ENCODE data around the gene NFAM1.

Gene NFAM1

DNA sequence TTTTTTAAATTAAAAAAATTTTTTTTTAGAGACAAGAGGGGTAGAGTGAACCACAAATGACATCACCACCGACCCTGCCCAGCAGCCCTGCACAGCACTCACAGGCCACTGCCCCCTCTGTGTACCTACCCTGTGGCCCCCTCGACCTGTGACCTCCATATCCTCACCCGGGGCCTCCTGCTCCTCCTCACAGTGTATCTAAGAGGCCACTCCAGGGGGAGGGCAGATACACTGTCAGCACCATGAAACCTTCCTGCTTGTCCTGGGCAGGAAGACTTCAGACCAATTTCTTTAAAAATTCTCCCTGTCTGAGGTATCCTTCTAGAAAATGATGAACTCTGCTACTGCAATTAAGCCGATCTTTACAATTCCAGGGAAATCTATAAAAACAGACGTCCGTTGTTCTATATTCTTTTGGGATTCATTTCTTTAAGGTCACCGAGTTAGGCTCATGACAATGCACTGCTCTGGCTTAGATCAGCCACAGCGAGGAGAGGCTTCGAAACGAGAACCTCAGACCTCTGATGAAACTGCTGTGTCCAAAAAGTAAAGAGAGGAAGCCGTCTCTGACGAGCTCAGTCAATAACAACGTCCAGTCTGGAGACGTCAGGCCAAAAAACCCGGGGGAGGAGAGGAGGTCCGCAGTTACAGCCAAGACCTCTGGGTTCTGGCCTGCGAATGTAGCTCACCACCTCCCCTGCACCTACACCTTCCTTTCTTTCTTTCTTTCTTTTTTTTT is 17.5 kb downstream of the NFAM1 start:
- no peak for DNase-seq

DNA sequence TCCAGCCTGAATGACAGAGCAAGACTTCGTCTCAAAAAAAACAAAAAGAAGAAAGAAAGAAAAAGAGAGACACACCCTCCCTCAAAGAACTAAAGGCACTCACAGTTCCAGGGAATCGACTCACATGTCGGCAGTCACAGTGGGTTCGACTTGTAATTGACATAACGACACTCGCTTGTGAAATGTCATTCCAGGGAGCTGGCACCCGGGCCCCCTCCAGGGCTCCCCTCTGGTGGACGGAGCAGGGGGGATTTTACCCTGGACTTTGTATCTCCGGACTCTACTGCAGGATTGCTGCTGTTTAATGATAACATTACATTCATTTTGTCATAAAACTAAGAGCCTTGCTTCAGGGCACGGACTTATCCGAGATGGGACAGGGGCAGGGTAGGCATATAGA is 18.2 kb downstream of the NFAM1 start:
- DNase-seq, result no peak

DNA sequence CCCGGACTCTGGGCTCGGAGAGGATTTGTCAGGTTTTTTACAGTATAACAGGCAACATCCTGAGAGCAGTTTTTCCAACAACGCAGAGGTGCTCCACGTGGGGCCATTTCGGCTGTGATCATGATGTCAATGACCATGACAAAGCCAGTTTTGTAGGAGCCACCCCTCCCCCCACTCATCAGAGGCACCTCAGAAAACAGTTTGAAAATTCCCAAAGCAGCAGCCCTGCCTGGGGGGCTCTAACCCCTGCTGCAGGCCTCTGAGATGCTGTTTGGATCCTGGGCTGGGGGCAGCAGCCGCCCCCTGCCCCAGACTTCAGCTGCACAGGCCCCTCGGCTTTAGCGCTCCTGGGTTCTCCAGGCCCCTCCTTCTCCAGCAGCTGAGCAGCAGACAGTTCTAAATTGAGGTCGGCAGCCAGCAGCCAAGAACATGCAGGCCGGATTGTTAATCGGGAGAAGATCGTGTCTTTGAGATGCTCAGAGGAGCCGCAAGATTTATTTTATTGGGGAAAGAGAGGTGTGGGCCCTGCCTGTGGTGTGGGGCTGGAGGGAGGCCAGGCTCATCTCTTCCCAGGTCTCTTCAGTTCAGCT is 19.4 kb downstream of the NFAM1 start:
- DNase-seq, result no peak

DNA sequence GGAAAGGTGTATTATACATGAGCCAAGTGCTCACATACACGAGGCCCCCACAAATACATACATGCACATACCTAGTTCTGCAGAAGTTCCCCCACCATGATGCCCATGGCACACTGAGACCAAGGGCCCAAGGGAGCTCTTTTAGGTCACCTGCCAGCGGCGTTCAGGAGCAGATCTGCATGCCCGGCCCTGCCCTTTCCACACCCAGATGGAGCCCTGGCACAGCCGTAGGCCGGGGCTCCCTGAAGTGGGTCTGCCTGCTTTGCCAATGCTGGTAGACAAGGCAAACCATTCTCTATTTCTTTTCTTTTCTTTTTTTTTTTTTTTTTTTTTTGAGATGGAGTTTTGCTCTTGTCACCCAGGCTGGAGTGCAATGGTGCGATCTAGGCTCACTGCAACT is 21.5 kb downstream of the NFAM1 start:
- DNase-seq, result no peak

DNA sequence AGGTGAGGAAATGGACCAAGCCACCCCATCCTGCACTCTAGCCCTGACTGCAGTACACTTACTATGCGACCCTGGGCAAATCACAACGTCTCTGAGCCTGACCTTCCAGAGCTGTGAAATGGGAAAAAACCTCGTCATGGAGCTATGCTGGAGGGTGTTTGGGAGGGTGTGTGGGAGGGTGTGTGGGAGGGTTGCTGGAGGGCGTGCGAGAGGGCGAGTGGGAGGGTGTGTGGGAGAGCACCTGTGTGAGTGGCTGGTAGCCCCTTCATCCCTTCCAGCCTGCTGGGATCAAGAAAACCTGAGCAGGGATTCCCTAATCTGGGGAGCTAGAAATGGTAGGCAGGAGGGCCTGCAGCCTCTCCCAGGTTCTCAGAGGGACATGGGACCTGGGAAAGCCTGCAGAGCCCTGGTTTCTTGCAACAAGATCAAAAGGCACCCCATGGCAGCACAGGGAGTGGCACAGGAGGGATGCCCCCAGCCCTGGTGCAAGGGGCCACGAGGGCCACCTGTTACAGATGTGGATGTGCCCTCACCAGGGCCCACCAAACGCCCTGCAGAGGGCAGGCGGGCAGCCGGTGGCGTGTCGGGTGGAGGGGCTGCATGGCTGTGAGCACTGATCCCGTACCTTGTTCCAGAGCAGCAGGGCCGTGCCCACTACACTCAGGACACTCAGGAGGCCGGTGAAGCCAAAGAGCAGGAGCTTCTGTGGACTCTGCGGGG is 23.2 kb downstream of the NFAM1 start:
- no peak for DNase-seq

DNA sequence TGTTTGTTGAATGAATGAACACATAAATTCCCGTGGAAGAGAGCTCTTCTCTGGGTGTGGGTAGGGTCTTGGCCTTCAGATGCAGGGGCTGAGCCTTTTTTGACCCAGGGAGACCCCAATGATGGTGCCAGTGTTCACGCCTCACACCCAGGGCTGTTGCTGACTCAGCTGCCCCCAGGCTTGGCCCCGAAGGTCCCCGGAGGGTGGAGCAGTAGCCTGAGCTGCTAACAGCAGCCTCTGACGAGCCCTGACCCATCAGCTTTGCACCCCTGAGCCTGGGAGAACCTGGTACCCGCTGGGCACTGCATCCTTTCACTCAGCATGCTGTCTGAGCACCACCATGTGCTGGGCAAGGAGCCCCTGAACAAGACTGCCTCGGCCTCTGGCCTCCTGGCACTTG is 23.9 kb downstream of the NFAM1 start:
- no peak for DNase-seq

DNA sequence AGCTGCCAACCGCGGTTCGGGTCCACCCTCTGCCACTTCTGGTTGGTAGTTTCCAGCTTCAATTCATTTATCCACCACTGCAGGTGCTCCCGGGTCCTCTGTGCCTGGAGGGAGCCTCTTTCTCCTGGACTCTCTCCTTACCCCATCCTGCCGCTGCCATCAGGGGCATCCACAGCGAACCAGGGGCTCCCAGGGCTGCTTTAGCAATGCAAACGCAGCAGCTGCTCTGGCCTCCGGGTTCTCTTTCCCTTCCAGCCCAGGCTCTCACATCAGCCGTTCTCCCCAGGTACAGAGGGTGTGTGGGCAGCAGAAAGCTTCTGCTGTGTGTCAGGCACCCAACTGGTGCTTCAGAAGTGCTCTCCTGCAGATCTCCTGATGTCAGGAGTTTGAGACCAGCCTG is 27.9 kb downstream of the NFAM1 start:
- DNase-seq, result no peak

DNA sequence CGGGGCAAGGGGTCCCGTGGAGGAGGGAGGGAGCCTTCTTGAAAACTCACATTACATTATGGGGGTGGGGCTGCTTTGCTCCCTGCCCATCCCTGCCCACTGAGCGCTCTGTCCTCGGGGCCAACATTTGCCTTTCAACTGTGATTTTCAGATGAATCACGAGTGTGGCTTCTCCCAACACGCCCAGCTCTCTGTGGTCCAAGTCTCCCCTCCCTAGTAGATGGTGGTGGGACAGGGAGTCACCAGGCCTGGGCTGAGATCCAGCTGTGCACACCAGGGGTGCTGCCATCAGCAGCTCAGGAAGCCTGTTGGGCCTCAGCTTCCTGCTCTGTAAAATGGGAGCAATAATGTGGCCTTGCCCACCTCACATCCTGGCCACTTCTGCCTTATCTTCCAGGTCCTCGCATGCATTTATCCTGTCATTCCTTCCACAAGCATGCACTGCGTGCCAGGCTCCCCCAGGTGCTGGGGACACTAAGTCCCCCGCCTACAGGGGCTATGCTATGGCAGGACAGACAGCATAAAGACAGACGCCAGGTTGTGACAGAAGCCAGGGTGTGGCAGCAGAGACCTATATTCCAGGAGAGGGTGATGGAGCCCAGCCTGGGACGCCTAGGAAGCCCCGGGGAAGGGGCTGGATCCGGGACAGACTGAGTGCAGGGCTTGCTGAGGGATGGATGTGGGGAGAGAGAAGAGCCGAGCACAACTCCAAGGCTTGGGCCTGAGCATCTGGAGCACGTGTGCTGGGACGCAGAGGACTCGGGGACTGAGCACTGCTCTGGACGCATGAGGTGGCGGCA is 30.5 kb downstream of the NFAM1 start:
- DNase-seq, result no peak

DNA sequence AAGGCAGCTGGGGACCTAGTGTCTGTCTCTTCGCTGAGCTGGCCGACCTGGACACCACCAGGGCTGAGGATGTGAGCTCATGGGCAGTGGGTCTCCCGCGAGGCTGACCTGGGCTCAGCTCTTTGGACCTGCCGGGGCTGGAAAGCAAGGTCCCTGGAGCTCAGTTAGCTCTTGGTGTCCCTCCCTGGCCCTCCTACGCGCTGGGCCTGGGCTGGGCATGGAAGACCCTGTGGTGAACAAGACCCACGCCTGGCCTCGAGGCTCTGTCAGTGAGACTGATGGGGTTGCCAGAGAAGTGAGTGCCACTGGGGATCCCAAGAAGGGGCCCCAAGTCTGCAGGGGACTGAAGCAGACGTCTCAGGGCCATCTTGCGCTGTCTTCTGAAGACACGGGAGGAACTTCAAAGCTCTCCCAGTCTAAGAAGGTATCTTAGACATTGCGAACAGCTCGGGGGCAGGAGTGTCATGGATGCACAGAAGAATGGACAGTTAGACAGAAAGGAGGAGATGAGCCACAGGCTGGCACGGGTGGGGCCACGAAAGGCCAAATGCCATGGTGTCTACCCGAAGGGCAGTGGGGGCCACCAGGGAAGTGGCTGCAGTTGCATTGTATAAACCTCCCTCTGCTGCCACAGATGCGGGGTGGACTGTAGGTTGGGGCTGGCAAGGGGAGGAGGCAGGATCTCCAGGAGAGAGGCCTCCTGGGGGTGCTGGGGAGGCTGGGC is 31.2 kb downstream of the NFAM1 start:
- DNase-seq, result no peak

DNA sequence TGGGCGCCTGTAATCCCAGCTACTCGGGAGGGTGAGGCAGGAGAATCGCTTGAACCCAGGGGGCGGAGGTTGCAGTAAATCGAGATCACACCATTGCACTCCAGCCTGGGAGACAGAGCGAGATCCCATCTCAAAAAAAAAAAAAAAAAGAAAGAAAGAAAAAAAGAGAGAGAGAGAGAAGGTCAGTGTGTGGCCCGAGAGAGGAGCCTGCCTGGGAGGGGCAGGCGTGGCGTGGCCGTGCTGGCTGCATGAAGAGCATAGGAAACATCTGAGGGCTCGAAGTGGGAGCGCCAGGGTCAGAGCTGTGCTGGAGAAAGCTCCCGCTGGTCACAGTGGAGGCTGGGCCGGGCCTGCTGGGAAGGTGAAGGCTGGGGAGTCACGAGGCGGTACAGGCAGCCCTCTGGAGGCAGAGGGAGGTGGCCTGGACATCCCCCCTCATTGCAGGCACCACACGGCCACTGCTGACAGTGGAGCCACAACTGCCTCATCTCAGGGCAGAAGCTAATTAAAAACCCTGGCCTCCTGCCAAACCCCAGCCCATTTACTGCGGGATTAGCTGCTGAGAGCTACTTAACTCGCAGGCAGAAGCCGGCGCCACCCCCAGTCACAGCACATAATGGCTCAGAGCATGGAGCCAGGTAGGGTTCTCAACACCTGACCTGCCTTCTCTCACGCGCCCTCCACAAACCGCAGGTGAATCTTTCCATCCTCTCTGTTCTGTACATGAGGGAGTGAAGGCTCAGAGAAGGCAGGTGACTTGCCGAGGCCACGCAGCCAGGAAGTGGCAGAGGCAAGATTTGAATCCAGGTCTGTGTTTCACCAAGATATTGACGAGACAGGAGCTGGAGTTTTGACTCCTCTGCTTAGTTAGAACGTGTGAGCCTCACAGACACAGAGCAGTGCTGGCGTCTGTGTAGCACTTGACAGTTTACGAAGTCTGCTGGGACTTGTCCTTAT is 32.6 kb downstream of the NFAM1 start:
- no peak for DNase-seq

DNA sequence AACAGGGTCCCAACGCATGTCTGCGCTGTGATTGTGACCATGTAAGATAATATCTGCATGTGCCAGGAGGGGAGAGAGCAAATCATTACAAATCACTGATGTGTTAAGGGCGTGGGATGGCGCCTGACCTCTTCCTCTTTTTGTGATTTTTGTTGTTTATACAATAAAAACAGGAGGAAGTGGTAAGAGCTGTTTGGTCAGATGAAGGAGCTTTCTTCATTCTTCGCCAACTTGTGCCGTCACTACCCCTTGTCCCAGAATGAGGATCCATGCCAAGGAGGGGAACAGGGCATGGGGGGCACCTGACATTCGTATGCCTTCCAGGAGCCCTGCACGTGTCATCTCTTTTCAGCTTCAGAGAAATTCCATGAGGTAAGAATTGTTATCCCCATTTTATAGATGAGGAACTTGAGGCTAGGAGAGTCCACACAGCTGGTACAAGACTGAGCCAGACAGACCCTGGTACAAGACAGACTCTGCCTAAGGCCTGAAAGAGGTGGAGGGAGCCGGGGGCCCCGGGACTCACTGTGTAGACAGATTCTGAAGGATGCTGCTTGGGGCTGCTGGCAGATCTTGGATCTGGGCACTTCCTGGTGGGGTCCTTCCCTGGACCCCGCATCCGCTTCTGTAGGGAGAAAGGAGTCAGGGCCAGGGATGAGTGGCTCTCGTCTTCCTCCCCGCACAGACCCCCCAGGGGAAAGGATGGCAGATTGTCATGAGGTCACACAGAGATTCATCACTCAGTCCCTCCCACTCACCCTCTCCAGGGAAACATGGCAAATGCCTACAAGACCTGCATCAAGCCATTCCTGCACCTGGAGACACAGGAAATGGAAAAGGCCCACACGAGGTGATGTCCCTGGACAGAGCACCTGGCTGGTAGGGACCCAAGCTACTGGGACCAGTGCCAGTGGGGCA is 34.6 kb downstream of the NFAM1 start:
- DNase-seq, result no peak

DNA sequence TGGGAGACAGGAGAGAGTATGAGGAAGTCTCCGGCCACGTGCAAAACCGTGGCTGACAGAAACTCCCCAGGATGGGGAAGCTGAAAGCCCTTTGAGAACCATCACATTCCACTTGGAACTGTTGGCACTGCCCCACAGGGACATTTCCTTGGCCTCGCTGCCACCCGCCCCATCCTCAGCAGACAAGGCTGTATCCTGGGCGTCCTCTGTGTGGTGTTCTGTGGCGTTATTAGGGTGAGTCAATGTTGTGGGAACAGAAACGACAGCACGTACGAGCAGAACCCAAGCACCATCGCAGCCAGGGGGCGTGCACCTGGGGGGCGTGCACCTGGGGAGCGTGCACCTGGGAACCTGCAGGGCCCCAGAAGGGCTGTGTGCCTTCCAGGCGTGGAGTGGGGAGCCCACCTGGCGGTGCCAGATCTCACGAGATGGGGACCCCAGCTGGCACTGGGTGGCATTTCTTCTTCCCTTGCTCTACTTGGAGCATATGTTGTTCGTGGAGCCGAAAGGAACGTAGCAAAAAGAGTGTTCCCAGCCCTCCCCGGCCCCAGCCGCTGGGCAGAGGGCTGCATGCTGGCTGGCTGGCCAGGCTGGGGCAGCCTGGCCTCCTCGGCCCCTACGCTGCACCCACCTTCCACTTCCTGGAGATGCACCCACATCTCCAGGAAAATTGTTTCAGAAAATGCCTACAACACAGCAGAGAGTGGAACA is 35.4 kb downstream of the NFAM1 start:
- DNase-seq, result no peak

DNA sequence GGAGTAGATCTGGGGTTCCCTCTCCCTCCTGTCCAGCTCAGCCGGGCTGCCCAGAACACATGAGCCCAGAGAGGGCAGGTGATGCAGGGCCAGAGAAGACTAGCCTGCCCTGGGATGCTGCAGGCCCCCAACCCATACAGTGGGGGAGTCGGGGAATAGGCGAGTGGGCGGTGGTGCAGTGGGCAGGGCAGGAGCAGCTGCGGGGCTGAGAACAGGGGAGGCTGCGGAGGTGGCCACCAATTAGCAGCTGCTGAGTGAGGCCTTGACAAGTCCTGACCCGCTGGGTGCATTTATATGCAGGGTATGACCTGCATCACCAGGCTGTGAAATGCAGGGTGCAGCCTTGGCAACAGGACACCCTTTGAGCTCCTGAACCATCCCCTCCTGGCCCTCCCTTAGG is 43.1 kb downstream of the NFAM1 start:
- no peak for DNase-seq

DNA sequence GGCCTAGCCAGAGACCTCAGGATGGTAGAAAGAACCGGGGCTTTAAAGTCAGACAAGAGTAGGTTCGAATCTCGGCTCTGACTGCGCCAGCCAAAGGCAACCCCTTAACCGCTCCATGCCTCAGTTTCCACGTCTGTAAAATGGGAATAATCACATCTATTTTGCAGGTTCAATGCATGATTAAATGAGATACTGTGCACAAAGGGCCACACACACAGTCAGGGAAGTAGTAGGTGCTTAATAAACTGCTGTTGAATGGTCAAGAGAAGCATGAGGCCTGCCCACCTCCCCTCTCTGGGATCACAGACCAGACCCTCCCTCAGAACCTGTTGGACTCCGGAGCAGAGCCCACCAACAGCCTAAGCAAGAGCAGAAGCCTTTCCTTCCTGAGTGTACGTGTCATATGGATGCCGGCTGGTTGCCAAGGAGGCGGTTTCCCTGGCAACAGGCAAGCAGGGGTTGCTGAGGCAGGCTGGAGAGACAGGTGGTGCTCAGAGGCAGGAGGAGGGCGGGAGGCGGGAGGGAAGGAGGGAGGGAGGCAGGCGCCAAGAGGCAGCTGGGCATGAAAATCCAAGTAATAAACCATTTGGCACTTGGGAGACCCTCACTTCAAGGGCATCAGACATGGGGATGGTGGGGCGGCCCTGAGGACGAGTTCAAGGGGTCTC is 43.9 kb downstream of the NFAM1 start:
- DNase-seq, result no peak

DNA sequence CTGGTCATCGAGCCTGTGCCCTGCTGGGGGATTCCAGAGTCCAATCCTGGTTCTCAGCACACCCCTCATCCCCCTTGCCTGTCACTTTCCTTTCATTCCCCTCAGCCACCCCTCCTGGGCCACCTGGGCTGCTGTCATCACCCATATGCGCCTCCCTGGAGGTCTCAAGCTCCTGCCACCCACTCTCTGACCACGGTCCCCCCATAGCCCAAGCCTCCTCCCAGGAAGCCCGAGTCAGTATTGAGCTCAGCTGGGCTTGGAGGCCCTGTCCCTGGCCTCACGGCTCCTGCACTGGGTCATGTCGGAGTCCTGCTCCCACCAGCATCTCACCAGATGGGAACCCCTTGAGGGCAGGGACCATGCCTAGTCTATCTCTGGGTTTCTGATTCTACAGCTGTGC is 44.6 kb downstream of the NFAM1 start:
- no peak for DNase-seq

DNA sequence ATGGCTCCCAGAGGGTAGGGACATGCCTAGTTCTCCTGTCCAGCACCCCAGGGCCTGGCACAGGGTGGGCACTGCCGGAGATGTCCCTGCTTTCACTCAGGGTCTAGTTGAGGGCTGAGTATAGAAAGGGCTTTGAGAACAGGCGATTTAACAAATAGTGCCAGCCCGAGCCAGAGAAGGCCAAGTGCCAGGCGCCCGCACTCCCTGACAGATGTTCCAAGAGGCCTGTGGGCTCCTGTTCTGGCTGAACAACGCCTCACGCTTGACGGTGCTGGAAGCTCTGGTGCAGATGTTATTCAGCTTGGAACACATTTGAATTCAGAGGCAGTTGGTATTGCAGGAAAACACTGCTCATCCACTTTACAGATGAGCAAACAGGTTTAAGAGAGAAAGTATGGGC is 46.5 kb downstream of the NFAM1 start:
- DNase-seq, result no peak

DNA sequence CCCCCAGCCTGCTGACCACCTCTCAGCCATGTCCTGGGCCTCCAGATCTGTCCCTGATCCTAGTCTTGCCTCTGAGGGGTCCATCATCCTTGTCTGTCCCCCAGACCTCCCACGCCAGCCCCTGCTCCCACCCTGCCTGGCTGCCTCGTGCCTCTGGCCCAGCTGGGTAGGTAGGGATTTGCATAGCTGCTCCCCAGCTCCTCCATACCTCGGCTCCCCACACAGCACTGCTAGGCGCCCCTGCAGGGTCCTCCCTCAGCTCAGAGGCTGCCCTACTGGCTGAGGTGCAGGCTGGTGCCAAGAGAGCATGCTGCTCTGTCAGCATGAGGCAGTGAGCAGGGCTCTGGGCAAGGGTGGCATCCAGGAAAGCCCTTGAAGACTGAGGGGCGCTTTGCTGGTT is 47.7 kb downstream of the NFAM1 start:
- DNase-seq, result no peak

DNA sequence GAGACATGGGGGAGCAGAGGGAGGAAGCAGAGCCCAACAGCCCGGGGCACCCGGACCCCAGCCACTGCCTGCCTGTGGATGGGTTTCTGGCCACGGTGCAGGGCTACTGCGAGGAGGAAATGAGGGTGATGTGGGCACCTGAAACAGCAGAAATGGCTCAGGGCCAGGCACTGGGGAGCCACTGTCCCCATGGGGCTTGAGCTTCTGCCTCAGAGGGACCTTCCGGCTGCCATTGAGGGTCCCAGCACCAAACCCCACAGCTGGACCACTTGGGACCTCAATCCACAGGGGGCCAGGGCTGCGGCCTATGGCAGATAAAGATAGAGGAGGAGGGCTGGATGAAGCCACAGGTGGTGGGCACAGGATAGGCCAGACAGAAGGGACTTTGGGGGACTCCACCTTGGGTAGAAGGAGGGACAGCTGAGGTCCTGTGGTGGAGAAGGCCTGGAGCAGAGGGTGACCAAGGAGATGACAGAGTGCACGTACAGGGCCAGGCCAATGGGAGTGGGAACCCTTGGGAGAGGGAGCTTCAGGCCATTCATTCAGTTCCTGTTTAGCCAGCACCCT is 48.3 kb downstream of the NFAM1 start:
- no peak for DNase-seq

DNA sequence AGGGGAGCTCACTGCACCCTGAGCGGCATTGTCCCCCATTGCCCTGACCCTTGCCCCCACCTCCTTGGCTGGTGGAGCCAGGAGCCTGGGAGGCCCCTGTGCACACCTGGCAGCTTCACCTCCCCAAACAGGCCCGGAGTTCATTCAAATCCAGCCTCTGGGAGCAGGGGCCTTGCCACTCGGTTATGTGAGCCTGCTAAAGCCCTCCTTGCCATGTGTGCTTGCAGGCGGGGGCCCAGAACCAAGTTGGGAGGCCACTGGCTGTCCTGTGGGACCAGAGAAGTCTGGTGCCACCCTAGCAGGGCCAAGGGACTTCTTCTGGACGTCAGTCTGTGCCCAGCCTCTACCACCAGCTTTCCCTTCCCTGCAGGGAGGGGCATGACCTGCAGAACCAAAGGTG is 48.9 kb downstream of the NFAM1 start:
- no peak for DNase-seq

All from amniotic stem cell (primary cell).